Stimulated activated CD4-positive, alpha-beta T cell treated with anti-CD3 and anti-CD28 coated beads, TNF-alpha, amount 100 ng/mL, for 24 hours (primary cell): Measurements from ENCODE around the gene COL19A1.
"Not testable (repeated sequence)": the region's sequence is repeated elsewhere in the genome, so short reads cannot be mapped to it uniquely, and the experiment has no call there.

Source experiments
- DNase-seq, 3 experiments: peaks; one replicate each; pipeline ENCODE4 v3.0.0-alpha.2; 2020; ENCODE audit warnings: low read depth in 3 of 3

COL19A1 gene

DNA sequence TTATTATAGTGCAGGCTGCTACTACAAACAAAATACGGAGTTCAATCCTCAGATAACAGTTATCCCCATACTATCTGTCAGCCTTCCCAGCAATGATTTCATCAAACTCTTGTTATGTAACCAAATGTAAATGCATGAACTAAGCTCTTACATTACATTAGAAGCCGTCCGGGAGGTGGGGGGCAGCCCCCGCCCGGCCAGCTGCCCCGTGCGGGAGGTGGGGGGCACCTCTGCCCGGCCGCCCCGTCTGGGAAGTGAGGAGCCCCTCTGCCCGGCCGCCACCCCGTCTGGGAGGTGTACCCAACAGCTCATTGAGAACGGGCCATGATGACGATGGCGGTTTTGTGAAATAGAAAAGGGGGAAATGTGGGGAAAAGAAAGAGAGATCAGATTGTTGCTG lies 99.6 kb downstream of the COL19A1 start:
- DNase-seq = not testable (repeated sequence)

GRCh38 chr6:69973138-69973537 lies 106.8 kb downstream of the COL19A1 start:
- DNase-seq = no peak

DNA sequence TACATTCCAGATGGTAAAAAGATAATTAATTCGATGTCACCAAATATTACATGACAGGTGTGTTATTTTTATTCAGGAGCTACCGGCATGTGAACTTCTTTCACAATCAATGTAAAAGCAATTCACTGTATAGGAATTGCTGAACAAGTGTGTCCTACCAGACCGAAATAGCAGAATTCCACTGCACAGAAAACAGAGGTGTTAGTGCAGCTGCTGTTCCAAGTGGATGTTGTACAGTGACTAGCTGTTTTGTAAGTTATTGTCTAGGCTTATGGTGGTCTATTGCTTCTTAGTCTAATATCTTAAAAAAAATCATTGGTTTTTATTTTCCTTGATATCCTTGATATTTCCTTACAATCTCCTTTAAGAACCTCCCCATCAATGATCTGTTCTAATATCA lies 107.4 kb downstream of the COL19A1 start:
- DNase-seq = no peak

- no peak for DNase-seq
Measured at GRCh38 chr6:69974193-69974592, 107.8 kb downstream of the COL19A1 start.

- no peak for DNase-seq
Measured at GRCh38 chr6:69976591-69977090, 110.3 kb downstream of the COL19A1 start.

DNA sequence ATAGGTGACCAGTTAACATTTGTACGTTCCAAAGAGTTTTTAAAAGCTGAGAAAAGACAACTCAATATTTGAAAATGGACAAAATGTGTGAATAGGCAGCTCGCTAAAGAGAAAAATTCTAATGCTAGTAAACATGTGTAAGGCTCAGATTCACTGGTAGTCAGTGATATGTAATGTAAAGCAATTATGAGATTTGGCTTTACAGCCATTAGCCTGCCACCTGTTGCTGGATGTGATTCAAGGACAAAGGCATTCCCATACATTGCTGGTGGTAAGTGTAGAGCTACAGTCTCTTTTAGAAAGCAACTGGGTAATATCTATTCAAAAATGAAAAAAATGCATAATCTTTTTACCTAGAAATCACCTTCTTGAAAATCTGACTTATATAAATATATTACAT lies 114.3 kb downstream of the COL19A1 start:
- no peak for DNase-seq

- DNase-seq = no peak
Measured at GRCh38 chr6:69984506-69984905, 118.2 kb downstream of the COL19A1 start.

GRCh38 chr6:69985180-69985579 lies 118.8 kb downstream of the COL19A1 start:
- DNase-seq = no peak

- no peak for DNase-seq
Measured at GRCh38 chr6:69987550-69987949, 121.2 kb downstream of the COL19A1 start.

GRCh38 chr6:69988458-69989126 lies 122.2 kb downstream of the COL19A1 start:
- DNase-seq = no peak

- DNase-seq = no peak
Measured at GRCh38 chr6:69994251-69994650, 127.9 kb downstream of the COL19A1 start.

- DNase-seq = no peak
Measured at GRCh38 chr6:70008189-70008588, 141.8 kb downstream of the COL19A1 start.

DNA sequence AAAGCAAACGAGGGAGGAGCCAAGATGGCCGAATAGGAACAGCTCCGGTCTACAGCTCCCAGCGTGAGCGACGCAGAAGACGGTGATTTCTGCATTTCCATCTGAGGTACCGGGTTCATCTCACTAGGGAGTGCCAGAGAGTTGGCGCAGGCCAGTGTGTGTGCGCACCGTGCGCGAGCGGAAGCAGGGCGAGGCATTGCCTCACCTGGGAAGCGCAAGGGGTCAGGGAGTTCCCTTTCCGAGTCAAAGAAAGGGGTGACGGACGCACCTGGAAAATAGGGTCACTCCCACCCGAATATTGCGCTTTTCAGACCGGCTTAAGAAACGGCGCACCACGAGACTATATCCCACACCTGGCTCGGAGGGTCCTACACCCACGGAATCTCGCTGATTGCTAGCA lies 144.0 kb downstream of the COL19A1 start:
- DNase-seq = not testable (repeated sequence)

DNA sequence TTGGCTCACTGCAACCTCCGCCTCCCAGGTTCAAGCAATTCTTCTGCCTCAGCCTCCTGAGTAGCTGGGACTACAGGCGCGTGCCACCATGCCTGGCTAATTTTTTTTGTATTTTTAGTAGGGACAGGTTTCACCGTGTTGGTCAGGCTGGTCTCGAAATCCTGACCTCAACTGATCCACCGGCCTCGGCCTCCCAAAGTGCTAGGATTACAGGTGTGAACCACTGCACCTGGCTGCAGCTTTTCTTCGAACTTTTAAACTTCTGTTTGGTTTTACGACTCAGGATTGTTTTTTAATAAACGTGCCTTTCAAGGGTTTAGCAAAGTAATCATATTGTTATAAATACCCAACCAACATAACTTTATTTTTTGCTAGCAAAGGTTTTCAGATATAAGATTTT lies 156.8 kb downstream of the COL19A1 start:
- not testable (repeated sequence) for DNase-seq

DNA sequence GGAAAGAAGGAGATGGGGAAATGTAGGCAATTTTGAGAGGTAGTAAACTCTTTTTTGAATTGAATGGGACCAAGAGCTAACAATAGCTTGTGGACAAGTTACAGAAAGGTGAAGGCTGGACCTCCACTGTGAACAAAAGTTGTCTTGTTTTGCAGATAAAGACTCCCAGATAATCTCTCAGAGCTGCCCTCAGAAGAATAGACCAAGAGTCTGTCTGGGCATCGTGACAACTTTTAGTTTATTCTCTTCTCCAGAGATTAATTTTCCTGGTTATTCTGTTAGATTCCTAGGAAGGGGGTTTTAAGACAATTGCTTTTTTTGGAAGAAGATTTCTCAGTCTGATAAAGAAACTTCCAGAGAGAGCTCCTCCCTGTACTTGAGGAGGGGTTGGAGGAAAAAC lies 161.9 kb downstream of the COL19A1 start:
- no peak for DNase-seq

DNA sequence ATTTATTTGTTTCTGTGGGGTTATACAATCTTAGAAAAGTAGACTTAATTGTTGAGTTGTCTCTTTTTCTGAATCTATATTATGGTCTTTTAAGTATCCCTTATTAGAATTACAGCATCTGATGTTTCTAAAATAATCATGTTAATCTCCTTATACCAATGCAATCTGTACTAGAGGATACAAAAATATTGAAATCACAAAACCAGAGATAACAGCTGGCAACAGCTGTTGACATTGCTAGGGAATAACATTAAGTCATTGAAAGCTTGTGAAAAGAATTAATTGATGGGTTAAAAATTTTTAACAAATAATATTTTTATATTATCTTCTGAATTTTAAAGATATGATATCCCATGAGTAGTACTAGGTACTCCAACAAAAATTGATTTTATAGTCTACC lies 162.6 kb downstream of the COL19A1 start:
- DNase-seq = no peak

DNA sequence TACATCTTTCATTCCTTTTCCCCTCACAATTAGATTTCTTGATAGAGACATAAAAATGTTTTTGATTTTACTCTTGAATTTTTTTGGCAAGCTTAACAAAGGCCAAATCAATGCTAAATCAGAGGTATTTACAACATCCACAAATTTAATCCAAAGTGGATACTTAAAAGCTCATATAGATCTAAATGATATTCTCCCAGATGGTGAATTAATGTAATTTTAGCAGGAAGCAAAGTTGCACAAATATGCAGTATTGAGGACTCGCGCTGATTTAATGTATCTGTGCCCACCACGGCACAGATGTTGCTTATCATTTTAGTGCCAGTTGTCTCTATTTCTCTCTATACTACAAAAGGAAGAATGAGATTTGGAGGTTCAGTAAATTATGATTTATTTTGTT lies 167.4 kb downstream of the COL19A1 start:
- no peak for DNase-seq

DNA sequence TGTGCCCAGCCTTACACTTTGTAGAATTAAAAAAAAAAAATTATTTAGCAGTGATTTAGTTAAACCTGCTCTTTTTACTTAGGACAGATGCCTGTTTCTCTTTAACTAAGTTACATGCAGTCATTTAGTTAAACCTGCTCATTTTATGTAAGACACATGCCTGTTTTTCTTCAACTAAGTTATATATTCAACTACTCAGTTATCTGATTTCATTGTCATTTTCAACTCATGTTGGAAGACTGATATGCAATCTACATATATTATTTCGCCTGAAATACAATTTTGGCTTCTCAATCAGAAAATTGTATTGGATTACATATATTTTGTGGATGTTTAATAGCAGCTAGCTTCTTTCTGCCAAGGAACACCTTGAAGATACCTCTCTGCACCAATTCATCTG lies 171.1 kb downstream of the COL19A1 start:
- DNase-seq = no peak

DNA sequence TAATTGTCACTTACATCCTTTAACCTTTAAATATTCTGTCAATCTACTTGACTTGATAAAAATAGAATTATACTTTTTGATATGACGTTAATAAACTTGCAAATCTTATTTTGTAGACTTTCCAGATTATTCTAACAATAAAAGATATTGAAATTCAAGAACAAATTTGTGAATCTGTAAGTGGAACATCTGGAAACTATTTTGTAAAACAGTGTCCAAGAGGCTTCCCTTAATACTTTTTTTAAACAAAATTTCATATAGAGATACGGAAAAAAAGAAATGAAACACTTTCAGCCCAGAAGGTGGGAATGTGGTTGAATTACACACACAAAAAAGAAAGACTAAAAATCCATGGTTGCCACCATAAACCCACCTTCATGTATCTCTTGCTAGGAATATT lies 174.4 kb downstream of the COL19A1 start:
- DNase-seq = no peak

GRCh38 chr6:70041411-70041810 lies 175.1 kb downstream of the COL19A1 start:
- DNase-seq = no peak

DNA sequence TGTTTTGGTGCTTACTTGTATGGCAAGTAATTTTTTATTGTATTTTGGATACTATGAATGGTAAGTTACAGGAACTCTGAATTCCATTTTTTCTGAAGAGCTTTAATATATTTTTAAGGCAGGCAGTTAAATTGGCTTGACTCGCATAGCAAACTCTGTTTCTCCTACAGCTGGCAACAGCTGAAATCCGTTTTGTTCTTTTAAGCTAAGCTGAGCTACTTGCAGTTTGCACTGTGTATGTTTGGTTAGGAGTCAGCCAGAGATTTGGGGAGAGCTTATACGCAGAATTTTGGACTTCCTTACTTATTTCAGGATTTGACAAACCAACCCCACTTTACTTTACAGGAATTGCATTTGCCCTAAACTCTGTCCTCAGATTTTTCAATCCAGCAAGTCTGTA lies 179.1 kb downstream of the COL19A1 start:
- DNase-seq = no peak

- DNase-seq = no peak
Measured at GRCh38 chr6:70051197-70052124, 185.1 kb downstream of the COL19A1 start.
